ENCODE measurements around the gene TP53RK. TPM values are rescaled to one million over a fixed set of nuclear protein-coding genes. Genes with fewer than 3 reads are reported as not detected.

TP53RK gene
- total and polyA plus RNA-seq, 4 experiments from 2014 or later = 13.5 to 29.4 (median 21.2) TPM

DNA sequence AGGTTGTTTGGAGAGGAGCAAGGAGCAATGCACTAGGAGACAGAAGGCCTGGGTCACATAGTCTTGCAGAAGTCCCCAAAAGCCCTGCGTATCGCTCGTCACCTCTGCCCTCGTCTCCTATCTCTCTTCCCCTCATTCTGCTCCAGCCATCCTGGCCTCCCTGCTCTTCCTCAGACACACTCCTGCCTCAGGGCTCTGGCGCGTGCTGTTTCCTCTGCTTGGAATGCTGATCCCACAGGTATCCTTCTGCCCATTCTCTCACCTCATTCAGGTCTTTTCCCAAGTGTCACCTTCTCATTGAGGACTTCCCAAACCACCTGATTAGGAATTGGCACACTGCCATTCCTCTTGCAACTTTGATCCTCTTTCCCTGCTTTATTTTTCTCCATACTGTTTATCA is 11.2 kb upstream of the TP53RK start:
- ChIA-PET POLR2A (ENCODE audit: partially characterized antibody) (no interaction called here), CTCF (ENCODE audit: partially characterized antibody) (no interaction called here)
- H3K4me3 ChIP-seq (ENCODE audit: low read length in 2 of 2) = no peak overlapping the region
- intact Hi-C loops (cut with micrococcal nuclease) = no loop called here
- Mint-ChIP-seq H3K4me1 (no peaks in the 10 kb centered on the region), H3K27ac (no peak overlapping the region), H3K27me3 (peaks cover 16 to 44% of the 10 kb centered on the region in 2 donors), H3K36me3 (no peaks in the 10 kb centered on the region), H3K4me3 (peak overlapping the region in 1 of 8 donors; percentile 53), H3K9me3 (peaks cover 0 to 5% (median 2%) of the 10 kb centered on the region in 8 donors)
- H3K4me1 ChIP-seq (ENCODE audit: insufficient read depth, low read length) = no peaks in the 10 kb centered on the region
- no peaks in the 10 kb centered on the region for H3K36me3 ChIP-seq (ENCODE audit: insufficient read depth, low read length)
- no peaks in the 10 kb centered on the region for H3K9me3 ChIP-seq (ENCODE audit: control insufficient read depth in 1 of 2, low read length in 2 of 2)
- no peak for DNase-seq
- no peak overlapping the region for H3K27ac ChIP-seq (ENCODE audit: low read depth, low read length)
- no peaks in the 10 kb centered on the region for H3K27me3 ChIP-seq (ENCODE audit: insufficient read depth, low read length)

DNA sequence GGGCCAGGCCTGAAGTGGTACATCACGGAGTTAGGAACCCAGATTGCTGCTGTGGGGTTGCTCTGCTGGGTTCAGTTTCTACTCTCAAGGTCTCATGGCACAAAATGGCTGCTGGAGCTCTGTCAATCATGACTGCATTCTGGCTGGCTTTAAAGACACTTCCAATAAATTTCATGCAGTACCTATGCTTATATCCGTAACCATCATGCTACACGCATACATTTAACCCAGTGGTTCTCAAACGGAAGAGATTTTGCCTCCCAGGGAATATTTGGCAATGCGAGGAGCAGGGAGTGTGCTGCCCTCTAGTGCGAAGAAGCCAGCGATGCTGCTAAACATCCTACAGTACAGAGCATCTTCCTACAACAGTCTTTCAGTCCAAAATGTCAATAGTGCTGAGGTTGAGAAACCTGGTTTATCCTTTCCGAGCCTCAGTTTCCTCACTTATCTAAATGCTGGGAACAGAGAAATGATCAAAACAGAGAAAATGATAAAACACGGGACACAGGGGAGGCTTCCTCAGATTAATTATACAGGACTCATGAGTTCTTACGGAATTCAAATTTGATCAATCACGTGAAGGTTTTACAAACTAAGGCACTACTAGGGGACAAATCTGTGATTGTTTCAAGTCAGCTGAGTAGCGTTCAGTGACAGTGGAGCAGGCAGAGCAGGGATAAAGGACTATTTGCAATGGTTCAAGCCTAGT is 10.6 kb upstream of the TP53RK start:
- Histone ChIP-seq H3K4me3 (ENCODE audit: low read length in 2 of 2) (no peak overlapping the region), H3K27ac (ENCODE audit: low read depth, low read length) (no peak overlapping the region), H3K9me3 (ENCODE audit: control insufficient read depth in 1 of 2, low read length in 2 of 2) (no peaks in the 10 kb centered on the region), H3K27me3 (ENCODE audit: insufficient read depth, low read length) (no peaks in the 10 kb centered on the region), H3K4me1 (ENCODE audit: insufficient read depth, low read length) (no peaks in the 10 kb centered on the region), H3K36me3 (ENCODE audit: insufficient read depth, low read length) (no peaks in the 10 kb centered on the region)
- intact Hi-C loops (cut with micrococcal nuclease) = no loop called here
- H3K36me3 Mint-ChIP-seq = no peaks in the 10 kb centered on the region
- peaks cover 0 to under 1% (median 0%) of the 10 kb centered on the region in 4 donors for H3K4me1 Mint-ChIP-seq
- POLR2A ChIA-PET (ENCODE audit: partially characterized antibody) = no interaction called here
- CTCF ChIA-PET (ENCODE audit: partially characterized antibody) = no interaction called here
- H3K9me3 Mint-ChIP-seq = peaks cover 0 to 5% (median under 1%) of the 10 kb centered on the region in 8 donors
- peaks cover 16 to 39% of the 10 kb centered on the region in 2 donors for H3K27me3 Mint-ChIP-seq
- no peak overlapping the region for H3K4me3 Mint-ChIP-seq
- no peak for DNase-seq
- H3K27ac Mint-ChIP-seq = no peak overlapping the region

DNA sequence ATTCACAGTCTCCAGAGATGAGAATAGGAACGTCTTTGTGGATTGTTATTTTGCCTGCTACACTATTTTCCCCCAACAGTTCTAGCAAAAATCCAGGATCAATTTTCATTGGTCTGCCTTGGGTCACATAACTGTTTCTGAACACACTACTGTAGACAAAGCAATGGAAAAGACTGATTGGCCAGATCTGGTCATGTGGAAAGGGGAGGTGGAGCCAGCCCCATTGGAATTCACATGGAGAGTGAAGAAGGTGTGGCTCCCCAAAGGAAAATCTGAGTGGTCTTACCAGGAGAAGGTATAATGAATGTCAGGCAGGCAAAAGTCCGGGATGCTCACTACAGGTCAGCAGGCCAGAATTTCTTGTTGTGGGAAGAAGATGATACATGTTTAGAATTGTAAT is 9.5 kb upstream of the TP53RK start:
- Mint-ChIP-seq H3K36me3 (no peaks in the 10 kb centered on the region), H3K4me1 (peaks cover 0 to 7% (median 4%) of the 10 kb centered on the region in 4 donors), H3K27me3 (peaks cover 13 to 32% of the 10 kb centered on the region in 2 donors), H3K9me3 (peaks cover 0 to 5% (median 0%) of the 10 kb centered on the region in 8 donors), H3K4me3 (no peak overlapping the region), H3K27ac (peak overlapping the region in 1 of 7 donors; percentile 55)
- Histone ChIP-seq H3K27me3 (ENCODE audit: insufficient read depth, low read length) (no peaks in the 10 kb centered on the region), H3K4me3 (ENCODE audit: low read length in 2 of 2) (no peak overlapping the region), H3K36me3 (ENCODE audit: insufficient read depth, low read length) (no peaks in the 10 kb centered on the region), H3K4me1 (ENCODE audit: insufficient read depth, low read length) (no peaks in the 10 kb centered on the region), H3K27ac (ENCODE audit: low read depth, low read length) (no peak overlapping the region), H3K9me3 (ENCODE audit: control insufficient read depth in 1 of 2, low read length in 2 of 2) (no peaks in the 10 kb centered on the region)
- CTCF ChIA-PET (ENCODE audit: partially characterized antibody) = interaction anchor here (1.2 to 1.7 kb wide), 2 partner anchors 14 to 16 kb away, joined by 3 read pairs; no protein-coding TSS in a partner anchor
- intact Hi-C loops (cut with micrococcal nuclease) = no loop called here
- POLR2A ChIA-PET (ENCODE audit: partially characterized antibody) = no interaction called here
- no peak for DNase-seq

DNA sequence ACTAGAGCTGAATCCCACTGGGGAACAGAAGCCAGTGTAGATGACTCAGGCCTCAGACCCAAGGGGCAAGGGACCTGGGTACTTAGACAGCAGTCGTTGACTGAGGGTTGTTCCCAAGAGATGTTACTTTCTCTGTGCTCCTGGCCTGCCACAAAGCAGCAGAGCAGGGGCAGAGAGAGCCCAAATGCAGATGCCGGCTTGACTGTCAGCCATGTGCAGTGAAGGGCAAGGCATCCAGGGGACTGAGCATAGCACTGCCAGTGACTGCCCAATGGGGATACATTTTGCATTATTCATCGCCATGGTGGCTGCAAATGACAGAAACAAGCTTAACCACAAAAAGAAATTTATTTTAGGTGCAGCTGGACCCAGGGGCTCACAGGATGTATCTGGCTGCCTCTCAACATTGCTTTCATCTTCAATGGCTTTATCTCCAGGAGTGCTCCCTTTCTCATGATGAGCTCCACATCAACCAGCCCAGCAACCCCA is 7.6 kb upstream of the TP53RK start:
- no peak overlapping the region for H3K4me3 ChIP-seq (ENCODE audit: low read length in 2 of 2)
- no peak for DNase-seq
- Mint-ChIP-seq H3K9me3 (peaks cover 0 to 5% (median 0%) of the 10 kb centered on the region in 8 donors), H3K27me3 (peaks cover 12 to 28% of the 10 kb centered on the region in 2 donors), H3K27ac (no peak overlapping the region), H3K4me1 (peaks cover 0 to 7% (median 4%) of the 10 kb centered on the region in 4 donors), H3K4me3 (no peak overlapping the region), H3K36me3 (no peaks in the 10 kb centered on the region)
- H3K27me3 ChIP-seq (ENCODE audit: insufficient read depth, low read length) = no peaks in the 10 kb centered on the region
- CTCF ChIA-PET (ENCODE audit: partially characterized antibody) = interaction anchor here (1.4 to 1.9 kb wide), 2 partner anchors 15 to 17 kb away, joined by 3 to 11 read pairs; no protein-coding TSS in a partner anchor
- POLR2A ChIA-PET (ENCODE audit: partially characterized antibody) = no interaction called here
- no peaks in the 10 kb centered on the region for H3K9me3 ChIP-seq (ENCODE audit: control insufficient read depth in 1 of 2, low read length in 2 of 2)
- intact Hi-C loops (cut with micrococcal nuclease) = no loop called here
- H3K36me3 ChIP-seq (ENCODE audit: insufficient read depth, low read length) = no peaks in the 10 kb centered on the region
- no peak overlapping the region for H3K27ac ChIP-seq (ENCODE audit: low read depth, low read length)
- no peaks in the 10 kb centered on the region for H3K4me1 ChIP-seq (ENCODE audit: insufficient read depth, low read length)

DNA sequence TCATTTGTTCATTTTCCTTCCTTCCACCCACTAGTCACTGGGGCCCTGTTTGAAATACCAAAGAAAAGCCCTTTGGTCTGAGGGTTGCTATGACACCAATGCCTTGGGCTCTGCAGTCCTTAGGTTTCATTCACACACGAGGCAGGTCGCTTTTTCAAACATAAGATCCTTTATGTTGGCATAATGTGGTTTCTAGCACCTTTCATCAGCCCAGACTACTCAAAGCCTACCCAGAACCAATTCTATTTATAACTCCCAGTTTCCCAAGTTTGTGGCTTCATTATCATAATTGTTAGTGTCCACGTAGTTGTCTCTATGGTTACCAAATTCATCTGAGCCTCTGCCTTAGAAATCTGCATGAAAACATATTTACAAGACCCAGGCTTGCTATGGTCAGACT is 6.6 kb upstream of the TP53RK start:
- Histone ChIP-seq H3K4me3 (ENCODE audit: low read length in 2 of 2) (no peak overlapping the region), H3K4me1 (ENCODE audit: insufficient read depth, low read length) (no peaks in the 10 kb centered on the region), H3K27ac (ENCODE audit: low read depth, low read length) (no peak overlapping the region), H3K9me3 (ENCODE audit: control insufficient read depth in 1 of 2, low read length in 2 of 2) (no peaks in the 10 kb centered on the region), H3K36me3 (ENCODE audit: insufficient read depth, low read length) (no peaks in the 10 kb centered on the region), H3K27me3 (ENCODE audit: insufficient read depth, low read length) (no peaks in the 10 kb centered on the region)
- Mint-ChIP-seq H3K4me1 (peaks cover 0 to 7% (median 4%) of the 10 kb centered on the region in 4 donors), H3K27me3 (peaks cover 12 to 27% of the 10 kb centered on the region in 2 donors), H3K9me3 (peaks cover 0 to 5% (median 0%) of the 10 kb centered on the region in 8 donors), H3K36me3 (no peaks in the 10 kb centered on the region), H3K4me3 (no peak overlapping the region), H3K27ac (no peak overlapping the region)
- intact Hi-C loops (cut with micrococcal nuclease) = no loop called here
- no peak for DNase-seq
- ChIA-PET CTCF (ENCODE audit: partially characterized antibody) (interaction anchor here (1.4 to 1.9 kb wide), 2 partner anchors 14 to 16 kb away, joined by 3 to 11 read pairs; no protein-coding TSS in a partner anchor), POLR2A (ENCODE audit: partially characterized antibody) (no interaction called here)

DNA sequence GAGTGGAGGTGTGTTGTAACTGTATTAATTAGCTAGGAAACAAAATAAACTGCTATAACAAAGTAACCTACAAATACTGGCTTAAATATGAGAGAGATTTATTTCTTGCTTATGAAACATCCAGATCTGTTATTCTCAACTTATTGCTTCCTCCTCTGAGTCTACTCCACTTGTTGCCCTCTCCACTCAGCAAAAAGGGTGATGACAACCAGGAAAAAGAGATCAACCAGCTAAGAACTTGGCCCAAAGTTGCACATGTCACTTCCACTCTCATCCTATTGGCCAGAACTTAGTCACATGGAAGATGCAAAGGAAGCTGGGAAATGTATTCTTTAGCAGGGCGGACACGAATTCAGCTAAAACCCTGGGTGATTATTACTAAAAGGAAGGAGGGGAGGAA is 5.2 kb upstream of the TP53RK start:
- no peak overlapping the region for H3K27ac ChIP-seq (ENCODE audit: low read depth, low read length)
- no peaks in the 10 kb centered on the region for H3K36me3 ChIP-seq (ENCODE audit: insufficient read depth, low read length)
- peaks cover 7 to 17% of the 10 kb centered on the region in 2 donors for H3K27me3 Mint-ChIP-seq
- intact Hi-C loops (cut with micrococcal nuclease) = no loop called here
- peaks cover 6% of the 10 kb centered on the region for H3K4me1 ChIP-seq (ENCODE audit: insufficient read depth, low read length)
- no peaks in the 10 kb centered on the region for H3K9me3 ChIP-seq (ENCODE audit: control insufficient read depth in 1 of 2, low read length in 2 of 2)
- peak overlapping the region in 1 of 7 donors; percentile 12 for H3K27ac Mint-ChIP-seq
- ChIA-PET CTCF (ENCODE audit: partially characterized antibody) (interaction anchor here (0.8 to 1.3 kb wide), 3 partner anchors 9 to 13 kb away, joined by 3 to 4 read pairs (median 3); no protein-coding TSS in a partner anchor), POLR2A (ENCODE audit: partially characterized antibody) (no interaction called here)
- H3K4me3 ChIP-seq (ENCODE audit: low read length in 2 of 2) = no peak overlapping the region
- no peaks in the 10 kb centered on the region for H3K27me3 ChIP-seq (ENCODE audit: insufficient read depth, low read length)
- no peak for DNase-seq
- peaks cover 0 to 3% of the 10 kb centered on the region in 2 donors for H3K36me3 Mint-ChIP-seq
- H3K4me3 Mint-ChIP-seq = no peak overlapping the region
- H3K4me1 Mint-ChIP-seq = peaks cover 5 to 11% (median 9%) of the 10 kb centered on the region in 4 donors
- H3K9me3 Mint-ChIP-seq = peaks cover 0 to 5% (median 0%) of the 10 kb centered on the region in 8 donors

DNA sequence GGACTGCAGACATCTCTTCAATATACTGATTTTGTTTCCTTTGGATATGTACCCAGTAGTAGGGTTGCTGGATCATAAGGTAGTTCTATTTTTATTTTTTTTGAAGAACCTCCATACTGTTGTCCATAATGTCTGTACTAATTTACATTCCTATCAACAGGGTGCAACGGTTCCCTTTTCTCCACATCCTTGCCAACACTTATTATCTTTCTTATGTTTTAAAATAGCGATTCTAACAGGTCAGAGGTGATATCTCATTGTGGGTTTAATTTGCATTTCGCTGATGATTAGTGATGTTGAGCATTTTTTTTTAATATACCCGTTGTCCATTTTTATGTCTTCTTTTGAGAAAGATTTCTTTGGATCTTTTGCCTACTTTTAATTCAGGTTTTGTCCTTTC is 2.0 kb upstream of the TP53RK start:
- Histone ChIP-seq H3K4me3 (ENCODE audit: low read length in 2 of 2) (no peak overlapping the region), H3K36me3 (ENCODE audit: insufficient read depth, low read length) (peaks cover 4% of the 10 kb centered on the region), H3K27ac (ENCODE audit: low read depth, low read length) (no peak overlapping the region), H3K4me1 (ENCODE audit: insufficient read depth, low read length) (peaks cover 31% of the 10 kb centered on the region), H3K27me3 (ENCODE audit: insufficient read depth, low read length) (no peaks in the 10 kb centered on the region), H3K9me3 (ENCODE audit: control insufficient read depth in 1 of 2, low read length in 2 of 2) (no peaks in the 10 kb centered on the region)
- ChIA-PET CTCF (ENCODE audit: partially characterized antibody) (no interaction called here), POLR2A (ENCODE audit: partially characterized antibody) (no interaction called here)
- no peak for DNase-seq
- Mint-ChIP-seq H3K27ac (no peak overlapping the region), H3K27me3 (peaks cover 1 to 5% of the 10 kb centered on the region in 2 donors), H3K4me3 (peak overlapping the region in 1 of 8 donors; percentile 8), H3K36me3 (peaks cover 6 to 18% of the 10 kb centered on the region in 2 donors), H3K9me3 (peaks cover 0 to 2% (median 0%) of the 10 kb centered on the region in 8 donors), H3K4me1 (peaks cover 22 to 35% (median 33%) of the 10 kb centered on the region in 4 donors)
- intact Hi-C loops (cut with micrococcal nuclease) = no loop called here

All from CD4-positive, alpha-beta memory T cell (primary cell).